ENCODE data around the gene TDRD15. TPM values are rescaled to one million over a fixed set of nuclear protein-coding genes. Genes with fewer than 3 reads are reported as not detected.

Gene TDRD15
- total and polyA plus RNA-seq, 7 donors, result not detected

DNA sequence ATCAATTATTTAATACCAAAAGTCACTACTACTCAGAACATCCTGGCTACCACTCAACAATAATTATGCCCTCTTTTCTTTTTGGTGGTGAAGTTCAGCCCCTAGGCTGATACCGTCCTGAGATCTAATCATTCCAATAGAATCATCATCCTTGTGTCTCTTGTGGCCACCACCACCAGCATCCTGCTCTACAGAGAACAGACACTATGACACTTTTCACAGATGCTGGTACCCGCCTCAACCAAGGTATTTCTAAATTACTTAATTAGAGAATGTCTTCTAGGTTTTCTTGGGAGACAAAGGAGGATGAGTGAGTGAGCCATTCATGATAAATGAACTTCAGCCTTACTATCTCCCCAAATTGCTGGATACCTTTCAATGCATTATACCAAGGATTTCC, 60.0 kb downstream of the TDRD15 start:
- no peaks in the 10 kb centered on the region for H3K9me3 ChIP-seq
- WGBS, 3 donors, result 72 to 88% (median 86%) methylated on average over 2 of the region's 2 CpGs
- H3K4me3 ChIP-seq, result no peak overlapping the region
- intact Hi-C loops (cut with DNase I), result no loop called here
- DNase-seq, result no peak
- no peak for ATAC-seq
- H3K27ac ChIP-seq, result no peak overlapping the region
- TF ChIP-seq, protein P1, sequence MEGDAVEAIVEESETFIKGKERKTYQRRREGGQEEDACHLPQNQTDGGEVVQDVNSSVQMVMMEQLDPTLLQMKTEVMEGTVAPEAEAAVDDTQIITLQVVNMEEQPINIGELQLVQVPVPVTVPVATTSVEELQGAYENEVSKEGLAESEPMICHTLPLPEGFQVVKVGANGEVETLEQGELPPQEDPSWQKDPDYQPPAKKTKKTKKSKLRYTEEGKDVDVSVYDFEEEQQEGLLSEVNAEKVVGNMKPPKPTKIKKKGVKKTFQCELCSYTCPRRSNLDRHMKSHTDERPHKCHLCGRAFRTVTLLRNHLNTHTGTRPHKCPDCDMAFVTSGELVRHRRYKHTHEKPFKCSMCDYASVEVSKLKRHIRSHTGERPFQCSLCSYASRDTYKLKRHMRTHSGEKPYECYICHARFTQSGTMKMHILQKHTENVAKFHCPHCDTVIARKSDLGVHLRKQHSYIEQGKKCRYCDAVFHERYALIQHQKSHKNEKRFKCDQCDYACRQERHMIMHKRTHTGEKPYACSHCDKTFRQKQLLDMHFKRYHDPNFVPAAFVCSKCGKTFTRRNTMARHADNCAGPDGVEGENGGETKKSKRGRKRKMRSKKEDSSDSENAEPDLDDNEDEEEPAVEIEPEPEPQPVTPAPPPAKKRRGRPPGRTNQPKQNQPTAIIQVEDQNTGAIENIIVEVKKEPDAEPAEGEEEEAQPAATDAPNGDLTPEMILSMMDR (IDR thresholded peaks at IDR 0.05), result no peak
- no peaks in the 10 kb centered on the region for H3K36me3 ChIP-seq (ENCODE audit: insufficient read depth in 1 of 2, low read depth in 1 of 2)
- no peaks in the 10 kb centered on the region for H3K27me3 ChIP-seq (ENCODE audit: insufficient read depth in 3 of 3, low read length in 2 of 3)
- no peaks in the 10 kb centered on the region for H3K4me1 ChIP-seq

DNA sequence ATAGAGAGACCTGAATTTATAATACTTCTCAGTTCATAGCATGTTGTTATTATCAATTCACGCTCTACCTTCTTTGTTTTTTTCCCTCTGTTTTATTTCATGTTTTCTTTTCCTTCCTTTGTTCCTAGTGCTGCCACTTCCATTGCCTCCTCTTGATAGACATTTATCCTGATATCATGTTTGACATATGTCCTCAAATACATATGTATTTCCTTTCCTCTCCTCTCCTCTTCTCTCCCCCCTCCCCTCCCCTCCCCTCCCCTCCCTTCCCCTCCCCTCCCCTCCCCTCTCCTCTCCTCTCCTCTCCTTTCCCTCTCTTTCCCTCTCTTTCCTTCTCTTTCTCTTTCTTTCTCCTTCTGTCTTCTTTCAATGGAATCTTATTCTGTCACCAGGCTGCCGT, 67.8 kb downstream of the TDRD15 start:
- intact Hi-C loops (cut with DNase I), result no loop called here
- H3K36me3 ChIP-seq (ENCODE audit: insufficient read depth in 1 of 2, low read depth in 1 of 2), result no peaks in the 10 kb centered on the region
- 91 to 100% (median 93%) methylated on average over 1 to 2 of the region's 2 CpGs for WGBS, 3 donors
- no peaks in the 10 kb centered on the region for H3K4me1 ChIP-seq
- H3K9me3 ChIP-seq, result no peaks in the 10 kb centered on the region
- ATAC-seq (no peak), DNase-seq (no peak)
- no peaks in the 10 kb centered on the region for H3K27me3 ChIP-seq (ENCODE audit: insufficient read depth in 3 of 3, low read length in 2 of 3)
- no peak overlapping the region for H3K4me3 ChIP-seq
- TF ChIP-seq, protein P1 (IDR thresholded peaks at IDR 0.05), result no peak
- no peak overlapping the region for H3K27ac ChIP-seq

Other genes with a start within 250 kb of the TDRD15 start
- gene APOB, start 79.9 kb upstream of the TDRD15 start, total RNA-seq, result under 1 TPM; 0.34 to 0.64 (median 0.41) TPM
- under 1 TPM; 0.03 to 0.34 (median 0.04) TPM for gene APOB, start 79.9 kb upstream of the TDRD15 start, polyA plus RNA-seq